SK-N-SH (cell line): ENCODE results near the gene AHDC1.

Experiments
- EZH2phosphoT487 ChIP-seq: fragments of 200-600 bp; sonication (generic); IDR thresholded peaks from 2 replicates; pipeline ENCODE4 v1.6.1; 2017; ENCODE audit warnings: low read depth, mixed run types, mild to moderate bottlenecking, antibody characterized with exemption, moderate library complexity, borderline replicate concordance
- POLR2AphosphoS5 ChIP-seq: IDR thresholded peaks from 2 replicates; pipeline ENCODE4 v1.6.1; 2012; ENCODE audit warnings: low read depth, low read length
- REST ChIP-seq: IDR thresholded peaks from 2 replicates; pipeline ENCODE4 v1.6.1; 2012; ENCODE audit warnings: mild to moderate bottlenecking, low read depth, low read length, moderate library complexity

- TF ChIP-seq EZH2phosphoT487 = no peak
- no peak for TF ChIP-seq POLR2AphosphoS5
- no peak for TF ChIP-seq REST
Measured at GRCh38 chr1:27566462-27567145, 37.3 kb downstream of the AHDC1 start.
